DND-41 (cell line): ENCODE measurements around the gene PDIK1L.

Source experiments
- EZH2 ChIP-seq: IDR thresholded peaks from 3 replicates; pipeline ENCODE4 v1.6.1; 2012; ENCODE audit warnings: borderline replicate concordance, low read depth, mild to moderate bottlenecking, moderate library complexity, low read length, inconsistent platforms; ENCODE audit not compliant: severe bottlenecking
- TF ChIP-seq, protein P1 (sequence below): IDR thresholded peaks from 2 replicates; pipeline ENCODE4 v1.5.1; 2012; ENCODE audit warnings: borderline replicate concordance, low read length, moderate library complexity, mild to moderate bottlenecking; ENCODE audit not compliant: poor library complexity, severe bottlenecking; ENCODE audit errors: extremely low read depth

DNA sequence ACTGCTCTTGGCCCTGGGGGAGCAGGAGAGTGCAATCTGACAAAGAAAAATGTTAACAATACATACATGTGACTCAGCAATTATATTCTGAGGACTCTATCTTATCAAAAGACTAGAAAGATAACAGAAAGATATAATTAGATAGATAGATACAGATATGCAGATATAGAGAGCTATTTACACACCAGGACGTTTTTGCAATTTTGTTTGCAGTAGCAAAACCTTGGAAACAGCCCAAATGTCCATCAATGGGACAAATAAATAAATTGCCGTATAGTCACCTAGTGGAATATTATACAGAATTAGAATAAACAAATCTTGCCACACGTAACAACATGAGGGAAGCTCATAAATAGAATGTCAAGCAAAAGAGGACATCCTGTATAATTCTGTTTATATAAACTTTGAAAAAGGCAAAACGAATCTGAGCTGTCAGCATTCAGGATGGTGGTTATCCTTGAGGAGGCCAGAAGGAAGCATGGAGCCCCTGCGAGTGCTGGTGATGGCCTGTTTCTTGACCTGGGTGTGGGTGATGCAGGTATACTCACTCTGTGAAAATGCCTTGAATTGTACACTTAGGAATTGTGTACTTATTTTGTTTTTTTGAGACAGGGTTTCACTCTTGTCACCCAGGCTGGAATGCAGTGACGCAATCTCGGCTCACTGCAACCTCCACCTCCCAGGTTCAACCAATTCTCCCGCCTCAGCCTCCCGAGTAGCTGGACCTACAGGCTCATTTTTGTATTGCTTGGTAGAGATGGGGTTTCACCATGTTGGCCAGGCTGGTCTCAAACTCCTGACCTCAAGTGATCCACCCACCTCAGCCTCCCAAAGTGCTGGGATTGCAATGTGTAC is 31.4 kb upstream of the PDIK1L start:
- TF ChIP-seq, protein P1, sequence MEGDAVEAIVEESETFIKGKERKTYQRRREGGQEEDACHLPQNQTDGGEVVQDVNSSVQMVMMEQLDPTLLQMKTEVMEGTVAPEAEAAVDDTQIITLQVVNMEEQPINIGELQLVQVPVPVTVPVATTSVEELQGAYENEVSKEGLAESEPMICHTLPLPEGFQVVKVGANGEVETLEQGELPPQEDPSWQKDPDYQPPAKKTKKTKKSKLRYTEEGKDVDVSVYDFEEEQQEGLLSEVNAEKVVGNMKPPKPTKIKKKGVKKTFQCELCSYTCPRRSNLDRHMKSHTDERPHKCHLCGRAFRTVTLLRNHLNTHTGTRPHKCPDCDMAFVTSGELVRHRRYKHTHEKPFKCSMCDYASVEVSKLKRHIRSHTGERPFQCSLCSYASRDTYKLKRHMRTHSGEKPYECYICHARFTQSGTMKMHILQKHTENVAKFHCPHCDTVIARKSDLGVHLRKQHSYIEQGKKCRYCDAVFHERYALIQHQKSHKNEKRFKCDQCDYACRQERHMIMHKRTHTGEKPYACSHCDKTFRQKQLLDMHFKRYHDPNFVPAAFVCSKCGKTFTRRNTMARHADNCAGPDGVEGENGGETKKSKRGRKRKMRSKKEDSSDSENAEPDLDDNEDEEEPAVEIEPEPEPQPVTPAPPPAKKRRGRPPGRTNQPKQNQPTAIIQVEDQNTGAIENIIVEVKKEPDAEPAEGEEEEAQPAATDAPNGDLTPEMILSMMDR: no peak
- no peak for TF ChIP-seq EZH2
